NCI-H146 treated with DMSO at 0.1 percent for 48 hours (cell line): Measurements from ENCODE around the gene KIF15.

Experiments
- DNase-seq: peaks from one replicate; lab custom pipeline; 2025; ENCODE audit not compliant: unreplicated experiment; lab: John Stamatoyannopoulos, UW

The KIF15 gene

DNA sequence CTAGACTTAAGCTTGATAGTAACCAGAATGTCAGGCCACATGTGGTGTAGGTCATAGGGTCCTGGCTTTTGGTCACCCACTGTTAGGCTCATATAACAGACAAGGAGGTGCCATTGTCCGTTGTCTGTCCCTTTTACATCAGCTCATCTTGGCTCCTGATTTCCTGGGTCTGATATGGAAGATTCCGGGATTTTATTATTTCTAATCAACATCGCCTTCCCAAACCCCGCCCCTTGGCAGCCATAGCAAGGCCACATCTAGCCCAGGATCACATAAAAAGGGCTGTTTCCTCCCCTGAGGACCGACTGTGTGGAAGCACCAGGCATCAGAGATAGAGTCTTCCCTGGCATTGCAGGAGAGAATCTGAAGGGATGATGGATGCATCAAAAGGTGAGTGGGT is 112.7 kb downstream of the KIF15 start, which contains the start of gene TGM4:
Gene TGM4 (plus strand): TSS at position 301 of the 400 bp plus-strand sequence. CDS start 71 bp downstream, at position 372.
- no peak for DNase-seq

- no peak for DNase-seq
Observed at GRCh38 chr3:44875596-44875995, 114.0 kb downstream of the KIF15 start.

DNA sequence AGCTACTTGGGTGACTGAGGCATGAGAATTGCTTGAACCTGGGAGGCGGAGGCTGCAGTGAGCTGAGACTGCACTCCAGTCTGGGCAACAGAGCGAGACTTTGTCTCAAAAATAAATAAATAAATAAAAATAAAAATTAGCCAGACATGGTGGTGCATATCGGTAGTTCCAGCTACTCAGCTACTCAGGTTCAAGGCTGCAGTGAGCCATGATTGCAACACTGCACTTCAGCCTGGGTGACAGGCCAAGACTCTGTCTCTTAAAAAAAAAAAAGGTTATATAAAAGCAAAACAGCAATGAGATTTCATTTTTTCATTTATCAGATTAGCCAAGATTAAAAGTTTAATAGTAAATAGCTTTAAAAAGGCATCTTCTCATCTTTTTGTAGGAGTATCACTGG is 115.7 kb downstream of the KIF15 start:
- DNase-seq: no peak

GRCh38 chr3:44880284-44880683 is 118.7 kb downstream of the KIF15 start:
- no peak for DNase-seq

DNA sequence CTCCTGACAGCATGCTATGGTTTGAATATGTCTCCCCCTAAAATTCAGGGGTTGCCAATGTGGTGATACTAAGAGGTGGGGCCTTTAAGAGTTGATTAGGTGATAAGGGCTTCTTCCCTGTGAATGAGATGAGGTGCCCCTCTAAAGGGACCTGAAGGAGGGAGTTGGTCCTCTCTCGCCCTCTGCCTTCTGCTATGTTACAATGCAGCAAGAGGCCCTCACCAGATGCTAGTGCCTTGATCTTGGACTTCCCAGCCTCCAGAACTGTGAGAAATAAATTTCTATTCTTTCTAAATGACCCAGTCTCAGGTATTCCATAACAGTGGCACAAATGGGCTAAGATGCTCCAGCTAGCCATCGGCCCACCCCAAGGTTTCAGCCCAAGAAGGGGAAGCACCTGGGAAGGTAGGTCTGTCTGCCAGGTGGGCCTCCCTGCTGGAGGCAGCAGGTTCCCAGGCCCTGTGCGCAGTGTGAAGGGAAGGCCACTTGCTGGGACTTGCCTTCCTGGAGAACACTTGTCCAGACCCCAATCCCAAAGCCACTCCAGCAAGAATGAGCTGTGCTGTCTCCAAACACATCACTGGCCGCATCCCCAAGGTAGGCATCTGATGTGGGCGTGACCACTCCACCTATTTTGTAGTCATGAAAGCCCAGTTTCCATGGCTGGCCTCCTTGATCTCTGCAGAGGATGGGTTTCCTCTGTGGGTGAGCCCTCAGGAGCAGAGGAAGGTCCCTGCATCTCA is 121.8 kb downstream of the KIF15 start:
- no peak for DNase-seq

- no peak for DNase-seq
Observed at GRCh38 chr3:44883999-44884431, 122.4 kb downstream of the KIF15 start.

- DNase-seq: no peak
Observed at GRCh38 chr3:44885618-44886017, 124.0 kb downstream of the KIF15 start.

DNA sequence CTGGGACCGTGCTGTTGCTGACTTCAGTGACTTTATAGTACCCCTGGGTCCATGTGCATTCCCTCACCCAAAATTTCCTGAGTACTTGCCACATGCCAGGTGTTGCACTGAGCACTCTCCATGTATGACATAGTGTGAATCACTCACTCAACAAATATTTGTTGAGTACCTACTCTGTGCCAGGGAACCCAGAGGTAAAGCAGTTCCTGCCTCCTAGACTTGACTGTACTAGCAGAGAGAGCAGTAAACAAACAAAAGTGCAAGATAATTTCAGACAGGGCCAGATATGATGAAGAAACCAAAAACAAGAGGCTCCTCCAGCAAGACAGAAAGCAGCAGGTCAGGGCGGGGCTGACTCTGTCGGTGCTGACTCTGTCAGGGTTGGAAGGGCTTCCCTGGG is 125.0 kb downstream of the KIF15 start:
- no peak for DNase-seq

DNA sequence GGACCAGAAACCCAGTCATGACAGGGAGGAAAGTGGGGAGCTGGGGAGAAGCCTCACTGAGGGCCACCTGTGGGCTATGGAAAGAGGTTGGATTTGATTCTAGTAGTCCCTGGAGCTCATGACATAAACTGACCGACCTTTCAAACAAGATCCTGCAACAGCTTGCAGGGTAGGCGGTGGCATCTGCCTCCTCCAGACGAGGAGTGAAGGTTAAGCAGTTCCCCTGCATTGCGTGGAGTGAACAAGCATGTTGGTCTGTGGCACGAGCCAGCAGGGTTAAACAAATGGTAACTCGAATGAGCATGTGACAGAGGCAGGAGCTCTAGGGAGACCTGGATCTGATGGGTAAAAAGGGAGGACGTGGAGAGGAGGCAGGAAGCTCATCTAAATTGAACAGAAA is 125.5 kb downstream of the KIF15 start:
- DNase-seq: no peak

DNA sequence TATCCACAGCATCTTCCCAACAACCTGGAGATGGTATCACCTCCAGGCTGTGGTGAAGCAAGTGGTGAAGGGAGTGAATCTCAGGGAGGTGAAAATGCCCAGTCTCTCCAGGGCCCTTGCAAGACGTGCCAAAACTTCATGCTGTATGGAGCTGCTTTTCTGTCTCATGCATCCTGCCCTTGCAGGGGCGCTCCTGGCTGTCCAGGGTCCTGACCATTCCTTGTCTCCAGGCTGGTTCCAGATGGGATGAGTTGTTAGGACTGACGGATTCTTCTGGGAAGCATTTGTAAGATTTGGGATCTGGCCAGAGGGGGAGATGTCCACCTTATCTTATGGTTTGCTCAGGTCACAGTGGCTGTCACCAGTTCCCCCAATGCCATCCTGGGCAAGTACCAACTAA is 128.7 kb downstream of the KIF15 start:
- DNase-seq: no peak

DNA sequence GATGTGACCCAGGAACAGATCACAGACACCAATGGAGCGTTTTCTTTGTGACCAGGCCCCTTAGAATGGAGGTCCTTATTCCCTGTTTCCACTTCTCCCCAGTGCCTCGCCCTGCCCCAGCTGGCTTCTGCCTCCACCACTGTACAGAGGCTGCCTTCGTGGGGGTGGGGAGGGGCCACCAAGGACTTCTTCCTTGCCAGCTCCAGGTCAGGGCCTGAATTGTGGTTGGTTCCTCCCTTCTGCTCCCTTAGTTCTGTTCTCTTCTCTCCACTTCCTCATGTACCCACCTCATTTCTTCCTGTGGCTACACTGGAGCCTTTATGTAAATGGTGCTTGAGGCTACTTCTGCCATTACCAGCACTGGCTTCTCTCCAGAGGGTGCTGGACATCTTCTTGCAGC is 129.3 kb downstream of the KIF15 start:
- DNase-seq: no peak

GRCh38 chr3:44892689-44893088 is 131.1 kb downstream of the KIF15 start:
- DNase-seq: no peak

- DNase-seq: no peak
Observed at GRCh38 chr3:44893097-44893496, 131.5 kb downstream of the KIF15 start.

- DNase-seq: no peak
Observed at GRCh38 chr3:44894485-44894884, 132.9 kb downstream of the KIF15 start.

DNA sequence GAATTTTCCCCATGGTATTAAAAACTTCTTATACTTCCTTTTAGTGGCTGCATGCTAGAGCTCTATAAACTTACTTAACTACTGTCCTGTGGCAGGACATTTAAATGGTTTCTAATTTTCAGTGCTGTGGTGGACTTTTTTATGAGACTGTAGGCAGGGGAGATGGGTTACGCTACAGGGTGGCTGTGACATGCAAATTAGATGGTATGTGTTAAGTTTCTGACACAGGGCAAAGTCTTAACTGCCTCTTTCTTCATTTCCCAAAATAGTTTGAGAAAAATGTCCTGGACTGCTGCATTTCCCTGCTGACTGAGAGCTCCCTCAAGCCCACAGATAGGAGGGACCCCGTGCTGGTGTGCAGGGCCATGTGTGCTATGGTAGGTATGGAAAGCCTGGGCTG is 134.8 kb downstream of the KIF15 start:
- no peak for DNase-seq

GRCh38 chr3:44899683-44900367 is 138.2 kb downstream of the KIF15 start:
- no peak for DNase-seq

DNA sequence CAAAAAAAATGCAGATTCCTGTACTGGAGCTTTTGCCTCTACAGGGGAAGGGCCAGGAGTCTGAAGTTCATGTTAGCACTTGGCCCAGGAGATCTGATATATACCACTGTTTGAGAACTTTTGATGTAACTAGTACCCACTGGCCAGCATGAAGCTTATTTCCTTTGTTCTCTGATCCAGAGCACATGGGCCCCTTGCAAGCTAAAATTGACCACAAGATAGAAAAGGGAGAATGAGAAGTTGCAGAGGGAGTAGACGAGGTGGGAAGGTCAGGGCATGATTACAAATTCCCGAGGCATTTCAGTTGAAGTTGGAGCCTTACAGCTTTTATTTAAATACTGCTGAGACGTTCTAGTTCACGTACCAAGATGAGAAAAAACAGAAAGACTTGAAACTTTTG is 141.0 kb downstream of the KIF15 start:
- no peak for DNase-seq
